CD1c-positive myeloid dendritic cell (primary cell): ENCODE measurements around the gene LAMTOR2.

Experiments
- DNase-seq: peaks from one replicate; pipeline ENCODE4 v3.0.0-alpha.2; 2016; ENCODE audit errors: extremely low spot score

The LAMTOR2 gene

GRCh38 chr1:156099282-156099681 lies 44.7 kb downstream of the LAMTOR2 start:
- no peak for DNase-seq

GRCh38 chr1:156100205-156100995 lies 45.8 kb downstream of the LAMTOR2 start:
- no peak for DNase-seq

- no peak for DNase-seq
Observed at GRCh38 chr1:156101880-156102279, 47.3 kb downstream of the LAMTOR2 start.

- peak; percentile 77 for DNase-seq
Observed at GRCh38 chr1:156102633-156103511, 48.3 kb downstream of the LAMTOR2 start.

GRCh38 chr1:156103521-156103947 lies 49.0 kb downstream of the LAMTOR2 start:
- no peak for DNase-seq

- DNase-seq, result peak; percentile 89
Observed at GRCh38 chr1:156104065-156104810, 49.7 kb downstream of the LAMTOR2 start.

- peak; percentile 35 for DNase-seq
Observed at GRCh38 chr1:156104861-156105832, 50.6 kb downstream of the LAMTOR2 start.

GRCh38 chr1:156106624-156107488 lies 52.3 kb downstream of the LAMTOR2 start:
- peak; percentile 71 for DNase-seq

- no peak for DNase-seq
Observed at GRCh38 chr1:156108057-156108456, 53.5 kb downstream of the LAMTOR2 start.
